GM19035 (cell line): ENCODE data around the gene LGR4.
"Not testable (repeated sequence)": the region's sequence is repeated elsewhere in the genome, so short reads cannot be mapped to it uniquely, and the experiment has no call there.

Experiments
- ATAC-seq: cut with Tn5 transposase; IDR thresholded peaks from one replicate; pipeline ENCODE4 v1.9.1; 2021; ENCODE audit not compliant: unreplicated experiment

Gene LGR4

GRCh38 chr11:27472398-27473016 is at the start of gene LGR4:
TSS of gene LGR4 (minus strand) at chr11:27472790. CDS start at chr11:27472302, 488 bp downstream.
- peak; percentile 76 for ATAC-seq

- no peak for ATAC-seq
Observed at GRCh38 chr11:27520226-27520625, 47.6 kb upstream of the LGR4 start.

GRCh38 chr11:27518518-27518917 is 45.9 kb upstream of the LGR4 start:
- no peak for ATAC-seq

- ATAC-seq, result not testable (repeated sequence)
Observed at GRCh38 chr11:27517490-27517889, 44.9 kb upstream of the LGR4 start.

GRCh38 chr11:27514558-27514957 is 42.0 kb upstream of the LGR4 start:
- ATAC-seq, result no peak

- ATAC-seq, result no peak
Observed at GRCh38 chr11:27514076-27514475, 41.5 kb upstream of the LGR4 start.

- no peak for ATAC-seq
Observed at GRCh38 chr11:27513389-27513788, 40.8 kb upstream of the LGR4 start.

- no peak for ATAC-seq
Observed at GRCh38 chr11:27512238-27512637, 39.6 kb upstream of the LGR4 start.

- ATAC-seq, result no peak
Observed at GRCh38 chr11:27509908-27510307, 37.3 kb upstream of the LGR4 start.

- ATAC-seq, result no peak
Observed at GRCh38 chr11:27507557-27508322, 35.1 kb upstream of the LGR4 start.

- peak; percentile 95 for ATAC-seq
Observed at GRCh38 chr11:27506200-27507182, 33.9 kb upstream of the LGR4 start, which contains the start of gene LIN7C. TSS of gene LIN7C (minus strand) at chr11:27506769. CDS start at chr11:27506752, 17 bp downstream.

- peak; percentile 4 for ATAC-seq
Observed at GRCh38 chr11:27505781-27506180, 33.2 kb upstream of the LGR4 start.

- ATAC-seq, result no peak
Observed at GRCh38 chr11:27504205-27504604, 31.6 kb upstream of the LGR4 start.

GRCh38 chr11:27501100-27501499 is 28.5 kb upstream of the LGR4 start:
- ATAC-seq, result no peak

GRCh38 chr11:27497911-27498310 is 25.3 kb upstream of the LGR4 start:
- ATAC-seq, result no peak

- ATAC-seq, result peak; percentile 78
Observed at GRCh38 chr11:27497284-27497866, 24.8 kb upstream of the LGR4 start.

GRCh38 chr11:27496461-27496860 is 23.9 kb upstream of the LGR4 start:
- no peak for ATAC-seq

- no peak for ATAC-seq
Observed at GRCh38 chr11:27495710-27496300, 23.2 kb upstream of the LGR4 start.

GRCh38 chr11:27489092-27489491 is 16.5 kb upstream of the LGR4 start:
- no peak for ATAC-seq

- no peak for ATAC-seq
Observed at GRCh38 chr11:27487706-27488105, 15.1 kb upstream of the LGR4 start.
